ENCODE measurements around the gene ABHD16A.

ABHD16A gene

DNA sequence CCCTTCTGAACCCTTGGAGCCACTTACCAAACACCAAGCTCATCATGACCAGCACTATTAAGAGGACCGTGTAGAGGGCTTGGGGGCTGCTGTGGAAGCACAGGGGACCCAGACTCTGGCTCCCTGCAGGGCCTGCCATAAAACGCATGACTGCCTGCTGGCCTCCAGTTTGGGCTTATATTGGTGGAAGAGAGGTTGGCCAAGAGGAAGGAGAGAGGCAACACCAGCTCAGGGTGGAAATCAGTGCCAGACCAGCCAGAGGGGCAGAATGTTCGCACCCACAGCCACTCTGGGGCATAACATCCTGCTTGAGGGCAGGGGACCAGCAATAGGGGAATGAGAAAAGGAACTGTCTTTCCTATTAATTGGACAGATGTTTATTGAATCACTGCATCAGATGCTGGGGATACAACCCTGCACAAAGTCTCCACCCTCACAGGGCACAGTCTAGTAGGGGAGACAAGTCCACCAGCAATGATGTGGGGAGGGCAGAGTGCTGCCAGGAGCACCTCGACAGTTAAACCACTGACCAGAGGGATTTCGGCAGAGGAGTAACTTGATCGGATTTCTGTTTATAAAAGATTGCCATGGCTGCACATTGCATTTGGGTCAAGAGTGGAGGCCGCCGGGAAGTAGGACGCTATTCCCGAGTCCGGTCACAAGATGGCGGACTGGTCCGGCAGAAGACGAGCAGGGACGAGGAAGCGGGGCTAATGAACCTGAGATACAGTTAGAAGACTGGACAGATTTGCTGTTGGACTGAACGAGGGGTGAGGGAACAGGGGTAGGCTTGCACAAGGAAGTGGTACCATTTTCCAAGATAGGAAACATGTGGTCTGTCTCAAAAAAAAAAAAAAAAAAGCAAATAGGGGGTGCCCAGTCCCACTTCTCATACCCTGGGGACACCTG, 22.6 kb downstream of the ABHD16A start, which contains the start of gene LY6G5C:
Gene LY6G5C, minus strand, starts transcription at position 842 of the 909 bp plus-strand sequence. Its CDS starts 694 bp downstream, at position 148.
- TF ChIP-seq, protein P1, sequence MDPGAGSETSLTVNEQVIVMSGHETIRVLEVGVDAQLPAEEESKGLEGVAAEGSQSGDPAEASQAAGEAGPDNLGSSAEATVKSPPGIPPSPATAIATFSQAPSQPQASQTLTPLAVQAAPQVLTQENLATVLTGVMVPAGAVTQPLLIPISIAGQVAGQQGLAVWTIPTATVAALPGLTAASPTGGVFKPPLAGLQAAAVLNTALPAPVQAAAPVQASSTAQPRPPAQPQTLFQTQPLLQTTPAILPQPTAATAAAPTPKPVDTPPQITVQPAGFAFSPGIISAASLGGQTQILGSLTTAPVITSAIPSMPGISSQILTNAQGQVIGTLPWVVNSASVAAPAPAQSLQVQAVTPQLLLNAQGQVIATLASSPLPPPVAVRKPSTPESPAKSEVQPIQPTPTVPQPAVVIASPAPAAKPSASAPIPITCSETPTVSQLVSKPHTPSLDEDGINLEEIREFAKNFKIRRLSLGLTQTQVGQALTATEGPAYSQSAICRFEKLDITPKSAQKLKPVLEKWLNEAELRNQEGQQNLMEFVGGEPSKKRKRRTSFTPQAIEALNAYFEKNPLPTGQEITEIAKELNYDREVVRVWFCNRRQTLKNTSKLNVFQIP (CRISPR knock-in tag; IDR thresholded peaks at IDR 0.05; ENCODE audit: borderline replicate concordance, low read depth) = no peak
- TF ChIP-seq ZFP30 (CRISPR knock-in tag; IDR thresholded peaks at IDR 0.05) (no peak), ZNF565 (CRISPR knock-in tag; conservative IDR thresholded peaks at IDR 0.05; ENCODE audit: low read depth) (no peak), GLIS3 (CRISPR knock-in tag; IDR thresholded peaks at IDR 0.05) (no peak), ZFP3 (CRISPR knock-in tag; IDR thresholded peaks at IDR 0.05) (no peak)
- peak; percentile 92 for ATAC-seq

GRCh38 chr6:31677955-31678354, 25.2 kb downstream of the ABHD16A start:
- TF ChIP-seq ESRRG (CRISPR knock-in tag; IDR thresholded peaks at IDR 0.05) = no peak
- TF ChIP-seq CSDC2 (CRISPR knock-in tag; IDR thresholded peaks at IDR 0.05) = no peak
- no peak for TF ChIP-seq ZNF70 (CRISPR knock-in tag; IDR thresholded peaks at IDR 0.05)
- TF ChIP-seq, protein P2, sequence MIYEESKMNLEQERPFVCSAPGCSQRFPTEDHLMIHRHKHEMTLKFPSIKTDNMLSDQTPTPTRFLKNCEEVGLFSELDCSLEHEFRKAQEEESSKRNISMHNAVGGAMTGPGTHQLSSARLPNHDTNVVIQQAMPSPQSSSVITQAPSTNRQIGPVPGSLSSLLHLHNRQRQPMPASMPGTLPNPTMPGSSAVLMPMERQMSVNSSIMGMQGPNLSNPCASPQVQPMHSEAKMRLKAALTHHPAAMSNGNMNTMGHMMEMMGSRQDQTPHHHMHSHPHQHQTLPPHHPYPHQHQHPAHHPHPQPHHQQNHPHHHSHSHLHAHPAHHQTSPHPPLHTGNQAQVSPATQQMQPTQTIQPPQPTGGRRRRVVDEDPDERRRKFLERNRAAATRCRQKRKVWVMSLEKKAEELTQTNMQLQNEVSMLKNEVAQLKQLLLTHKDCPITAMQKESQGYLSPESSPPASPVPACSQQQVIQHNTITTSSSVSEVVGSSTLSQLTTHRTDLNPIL (CRISPR knock-in tag; IDR thresholded peaks at IDR 0.05; ENCODE audit: low read depth) = no peak
- TF ChIP-seq CSRNP3 (CRISPR knock-in tag; IDR thresholded peaks at IDR 0.05) = no peak
- no peak for TF ChIP-seq ISL1 (CRISPR knock-in tag; IDR thresholded peaks at IDR 0.05)
- no peak for TF ChIP-seq PATZ1 (CRISPR knock-in tag; IDR thresholded peaks at IDR 0.05; ENCODE audit: borderline replicate concordance)
- TF ChIP-seq OSR1 (CRISPR knock-in tag; IDR thresholded peaks at IDR 0.05) = no peak
- no peak for TF ChIP-seq ZFP3 (CRISPR knock-in tag; IDR thresholded peaks at IDR 0.05)
- TF ChIP-seq TCF4 (CRISPR knock-in tag; IDR thresholded peaks at IDR 0.05; ENCODE audit: borderline replicate concordance) = no peak
- TF ChIP-seq, protein P1 (CRISPR knock-in tag; IDR thresholded peaks at IDR 0.05; ENCODE audit: borderline replicate concordance, low read depth) = no peak
- no peak for TF ChIP-seq ARNTL (CRISPR knock-in tag; IDR thresholded peaks at IDR 0.05; ENCODE audit: borderline replicate concordance, low read depth)
- TF ChIP-seq PPARA (CRISPR knock-in tag; IDR thresholded peaks at IDR 0.05; ENCODE audit: borderline replicate concordance) = no peak
- no peak for ATAC-seq

- ATAC-seq = no peak
- TF ChIP-seq SNAI2 (CRISPR knock-in tag; IDR thresholded peaks at IDR 0.05) (no peak), RARB (CRISPR knock-in tag; IDR thresholded peaks at IDR 0.05) (no peak), ZNF8 (CRISPR knock-in tag; IDR thresholded peaks at IDR 0.05) (no peak), CSRNP3 (CRISPR knock-in tag; IDR thresholded peaks at IDR 0.05) (no peak), PATZ1 (CRISPR knock-in tag; IDR thresholded peaks at IDR 0.05; ENCODE audit: borderline replicate concordance) (no peak), PPARA (CRISPR knock-in tag; IDR thresholded peaks at IDR 0.05; ENCODE audit: borderline replicate concordance) (no peak), OSR1 (CRISPR knock-in tag; IDR thresholded peaks at IDR 0.05) (no peak), ZC3H10 (CRISPR knock-in tag; IDR thresholded peaks at IDR 0.05) (no peak), ESRRG (CRISPR knock-in tag; IDR thresholded peaks at IDR 0.05) (no peak), ARNTL (CRISPR knock-in tag; IDR thresholded peaks at IDR 0.05; ENCODE audit: borderline replicate concordance, low read depth) (no peak), GLIS3 (CRISPR knock-in tag; IDR thresholded peaks at IDR 0.05) (no peak), BACH2 (CRISPR knock-in tag; IDR thresholded peaks at IDR 0.05; ENCODE audit: borderline replicate concordance) (no peak)
- TF ChIP-seq, protein P1 (CRISPR knock-in tag; IDR thresholded peaks at IDR 0.05; ENCODE audit: borderline replicate concordance, low read depth) = no peak
Observed at GRCh38 chr6:31676904-31677303, 26.2 kb downstream of the ABHD16A start.
